ENCODE measurements around the gene CAMK1D.

Gene CAMK1D

DNA sequence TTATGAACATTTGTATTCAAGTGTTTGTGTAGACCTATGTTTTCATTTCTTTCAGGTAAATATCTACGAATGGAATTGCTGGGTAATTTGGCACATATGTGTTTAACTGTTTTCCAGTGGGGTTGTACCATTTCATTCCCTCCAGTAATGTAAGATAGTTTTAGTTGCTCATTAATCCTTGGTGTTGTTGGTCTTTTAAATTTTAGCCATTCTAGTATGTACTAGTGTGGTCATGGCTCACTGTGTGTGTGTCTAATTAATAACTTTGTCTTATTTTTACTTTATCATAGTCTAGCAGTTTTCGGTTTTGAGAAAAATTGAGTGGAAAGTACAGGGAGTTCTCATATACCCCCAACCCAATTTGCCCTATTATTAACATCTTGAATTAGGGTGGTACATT, 278.8 kb downstream of the CAMK1D start:
- DNase-seq (ENCODE audit: low read depth), result no peak
- TF ChIP-seq, protein P1, sequence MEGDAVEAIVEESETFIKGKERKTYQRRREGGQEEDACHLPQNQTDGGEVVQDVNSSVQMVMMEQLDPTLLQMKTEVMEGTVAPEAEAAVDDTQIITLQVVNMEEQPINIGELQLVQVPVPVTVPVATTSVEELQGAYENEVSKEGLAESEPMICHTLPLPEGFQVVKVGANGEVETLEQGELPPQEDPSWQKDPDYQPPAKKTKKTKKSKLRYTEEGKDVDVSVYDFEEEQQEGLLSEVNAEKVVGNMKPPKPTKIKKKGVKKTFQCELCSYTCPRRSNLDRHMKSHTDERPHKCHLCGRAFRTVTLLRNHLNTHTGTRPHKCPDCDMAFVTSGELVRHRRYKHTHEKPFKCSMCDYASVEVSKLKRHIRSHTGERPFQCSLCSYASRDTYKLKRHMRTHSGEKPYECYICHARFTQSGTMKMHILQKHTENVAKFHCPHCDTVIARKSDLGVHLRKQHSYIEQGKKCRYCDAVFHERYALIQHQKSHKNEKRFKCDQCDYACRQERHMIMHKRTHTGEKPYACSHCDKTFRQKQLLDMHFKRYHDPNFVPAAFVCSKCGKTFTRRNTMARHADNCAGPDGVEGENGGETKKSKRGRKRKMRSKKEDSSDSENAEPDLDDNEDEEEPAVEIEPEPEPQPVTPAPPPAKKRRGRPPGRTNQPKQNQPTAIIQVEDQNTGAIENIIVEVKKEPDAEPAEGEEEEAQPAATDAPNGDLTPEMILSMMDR (conservative IDR thresholded peaks at IDR 0.05; ENCODE audit: low read depth, low read length), result no peak
- no peak overlapping the region for H3K4me3 ChIP-seq (ENCODE audit: low read length)

DNA sequence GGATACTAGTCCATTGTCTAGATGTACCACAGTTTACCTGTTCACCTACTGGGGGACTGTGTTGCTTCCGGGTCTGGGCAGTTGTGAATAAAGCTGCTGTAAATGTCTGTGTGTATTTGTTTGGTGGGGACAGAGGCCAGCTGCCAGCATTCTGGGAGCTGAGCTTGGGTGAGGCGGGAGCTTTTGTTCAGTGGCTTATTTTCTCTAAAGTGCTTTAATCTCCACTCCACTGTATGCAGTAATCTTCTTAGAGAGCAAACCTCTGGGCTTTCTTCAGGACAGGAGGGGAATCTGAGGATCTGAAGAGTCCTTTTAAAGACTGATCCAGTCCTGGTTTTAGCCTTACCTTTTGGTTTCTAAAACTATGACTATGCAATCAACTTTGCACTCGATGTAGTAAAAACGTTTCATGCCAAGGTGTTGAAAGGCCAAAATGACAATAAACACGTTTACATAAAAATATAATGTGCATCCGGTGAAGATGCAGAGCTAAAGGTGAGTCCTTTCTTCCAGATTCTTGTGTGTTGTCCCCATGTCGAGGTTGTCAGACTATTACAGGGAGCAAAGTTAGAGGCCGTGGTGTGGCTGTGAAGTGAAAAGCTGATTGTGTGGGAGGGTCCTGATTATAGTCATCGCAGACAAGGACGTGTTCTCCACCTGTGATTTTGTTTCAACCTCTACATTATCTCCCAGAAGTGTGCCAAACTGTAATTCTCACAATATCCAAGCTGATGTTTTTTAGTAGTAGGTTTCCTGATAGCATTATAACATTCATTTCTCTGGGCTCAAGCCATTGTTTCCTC, 279.8 kb downstream of the CAMK1D start:
- TF ChIP-seq, protein P1 (conservative IDR thresholded peaks at IDR 0.05; ENCODE audit: low read depth, low read length), result no peak
- peak; percentile 2 for DNase-seq (ENCODE audit: low read depth)
- H3K4me3 ChIP-seq (ENCODE audit: low read length), result no peak overlapping the region

GRCh38 chr10:12629767-12630165, 280.4 kb downstream of the CAMK1D start:
- H3K4me3 ChIP-seq (ENCODE audit: low read length), result no peak overlapping the region
- no peak for DNase-seq (ENCODE audit: low read depth)
- TF ChIP-seq, protein P1 (conservative IDR thresholded peaks at IDR 0.05; ENCODE audit: low read depth, low read length), result no peak

DNA sequence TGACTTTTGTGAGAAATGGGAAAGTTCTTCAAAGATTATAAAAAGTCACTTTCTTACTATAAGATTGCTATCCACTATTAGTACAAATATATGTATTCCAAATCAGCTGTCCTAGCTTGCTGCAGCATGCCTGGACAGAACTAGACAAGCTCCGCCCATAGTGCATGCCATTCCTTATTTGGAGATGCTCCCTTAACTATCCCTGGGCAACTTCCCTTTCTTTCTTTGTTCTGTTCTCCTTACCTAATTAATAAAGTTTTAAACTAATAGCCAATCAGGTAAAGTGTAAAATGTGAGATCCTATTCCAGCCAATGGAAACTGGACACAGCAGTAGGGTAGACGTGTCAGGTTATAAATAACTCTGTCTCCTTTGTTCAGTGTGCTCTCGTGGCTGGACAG, 281.9 kb downstream of the CAMK1D start:
- DNase-seq (ENCODE audit: low read depth), result no peak
- TF ChIP-seq, protein P1 (conservative IDR thresholded peaks at IDR 0.05; ENCODE audit: low read depth, low read length), result no peak
- H3K4me3 ChIP-seq (ENCODE audit: low read length), result no peak overlapping the region

- no peak overlapping the region for H3K4me3 ChIP-seq (ENCODE audit: low read length)
- DNase-seq (ENCODE audit: low read depth), result no peak
- TF ChIP-seq, protein P1 (conservative IDR thresholded peaks at IDR 0.05; ENCODE audit: low read depth, low read length), result no peak
Observed at GRCh38 chr10:12631787-12632562, 282.6 kb downstream of the CAMK1D start.

- DNase-seq (ENCODE audit: low read depth), result no peak
- TF ChIP-seq, protein P1 (conservative IDR thresholded peaks at IDR 0.05; ENCODE audit: low read depth, low read length), result no peak
- no peak overlapping the region for H3K4me3 ChIP-seq (ENCODE audit: low read length)
Observed at GRCh38 chr10:12633776-12634620, 284.7 kb downstream of the CAMK1D start.
